Activated naive CD8-positive, alpha-beta T cell (primary cell): ENCODE measurements around the gene R3HDM1.

Experiments used
- H3K27ac Mint-ChIP-seq: one replicate; pipeline ENCODE4 v1.8.0; 2021; ENCODE audit warnings: mixed read lengths
- H3K27me3 Mint-ChIP-seq: one replicate; pipeline ENCODE4 v1.8.0; 2021; ENCODE audit warnings: mixed read lengths
- H3K36me3 Mint-ChIP-seq: one replicate; pipeline ENCODE4 v1.8.0; 2021; ENCODE audit warnings: mixed read lengths
- H3K4me1 Mint-ChIP-seq: one replicate; pipeline ENCODE4 v1.8.0; 2021; ENCODE audit warnings: low read depth, mixed read lengths
- H3K4me3 Mint-ChIP-seq: one replicate; pipeline ENCODE4 v1.8.0; 2021; ENCODE audit warnings: mild to moderate bottlenecking, mixed read lengths
- H3K9me3 Mint-ChIP-seq: one replicate; pipeline ENCODE4 v1.8.0; 2021; ENCODE audit warnings: low read depth, mixed read lengths

Gene R3HDM1

DNA sequence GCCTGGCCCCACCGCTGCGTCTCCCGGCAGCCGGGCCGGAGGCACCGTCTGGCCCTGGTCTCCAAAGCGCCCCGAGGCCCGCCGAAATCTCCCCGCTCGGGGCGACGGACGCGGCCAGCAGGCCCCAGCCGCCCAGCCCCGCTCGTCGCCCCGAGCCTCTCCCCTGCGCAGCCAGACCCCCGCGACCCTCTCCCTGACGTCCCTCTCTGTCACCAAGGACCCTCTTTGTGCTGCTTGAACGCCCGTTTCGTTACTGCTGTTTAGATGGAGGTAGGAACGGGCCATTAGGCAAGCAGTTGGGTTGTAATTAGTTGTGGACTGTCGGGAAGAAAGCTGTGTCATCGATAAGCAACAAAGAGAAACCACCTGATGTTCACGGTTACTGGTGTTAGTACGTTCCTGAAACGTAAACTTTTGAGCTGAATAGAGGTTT lies 211.1 kb downstream of the R3HDM1 start:
- Mint-ChIP-seq H3K4me3 (peak overlapping the region; percentile 95), H3K36me3 (peaks cover 6% of the 10 kb centered on the region), H3K9me3 (peaks cover 4% of the 10 kb centered on the region), H3K4me1 (peaks cover 40% of the 10 kb centered on the region), H3K27me3 (no peaks in the 10 kb centered on the region), H3K27ac (peak overlapping the region; percentile 98)

DNA sequence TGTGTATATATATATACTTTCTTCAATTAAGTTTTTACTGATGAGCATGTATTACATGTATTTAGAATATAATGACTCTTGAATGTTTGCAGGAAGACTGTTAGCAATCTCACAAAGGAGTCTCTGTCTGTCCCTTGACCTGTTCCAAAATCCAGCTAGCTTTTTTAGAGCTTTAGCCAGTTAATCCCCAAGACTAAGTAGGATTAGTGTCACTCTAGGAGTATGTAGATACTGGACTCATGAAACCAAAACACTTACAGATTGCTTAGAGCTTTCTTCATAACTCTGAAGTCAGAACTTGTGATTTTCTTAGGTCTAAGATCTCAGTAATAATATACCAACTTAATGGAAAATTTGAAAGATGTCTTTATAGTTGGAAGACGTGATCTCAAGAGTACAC lies 212.6 kb downstream of the R3HDM1 start:
- peaks cover 8% of the 10 kb centered on the region for H3K36me3 Mint-ChIP-seq
- H3K9me3 Mint-ChIP-seq = peaks cover 4% of the 10 kb centered on the region
- peak overlapping the region; percentile 83 for H3K27ac Mint-ChIP-seq
- peaks cover 46% of the 10 kb centered on the region for H3K4me1 Mint-ChIP-seq
- peak overlapping the region; percentile 76 for H3K4me3 Mint-ChIP-seq
- no peaks in the 10 kb centered on the region for H3K27me3 Mint-ChIP-seq

DNA sequence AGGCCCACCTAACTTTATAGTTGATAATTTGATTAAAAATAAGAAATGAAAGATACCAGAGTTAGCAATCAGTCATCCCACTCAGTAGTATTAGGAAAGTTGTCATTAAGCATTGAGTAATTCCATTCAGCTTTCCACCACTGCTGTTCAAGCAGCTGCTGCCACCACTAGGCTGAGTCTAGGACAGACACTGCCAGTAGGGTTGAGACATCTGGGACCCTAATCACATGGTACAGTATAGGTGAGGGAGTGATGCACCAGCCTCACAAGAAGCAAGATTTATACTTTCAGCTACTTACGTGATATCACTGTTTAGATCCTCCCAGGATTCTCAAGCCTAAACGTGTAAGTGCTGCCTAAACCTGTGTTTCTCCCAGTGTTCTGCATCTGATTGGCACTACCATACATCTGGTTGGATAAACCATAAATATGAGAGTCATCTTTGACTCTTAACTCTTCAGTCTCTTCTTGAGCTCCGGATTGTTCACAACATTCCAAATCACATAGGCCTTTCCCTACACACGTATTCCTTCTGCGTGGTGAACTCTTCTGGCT lies 213.6 kb downstream of the R3HDM1 start:
- H3K36me3 Mint-ChIP-seq = peaks cover 11% of the 10 kb centered on the region

DNA sequence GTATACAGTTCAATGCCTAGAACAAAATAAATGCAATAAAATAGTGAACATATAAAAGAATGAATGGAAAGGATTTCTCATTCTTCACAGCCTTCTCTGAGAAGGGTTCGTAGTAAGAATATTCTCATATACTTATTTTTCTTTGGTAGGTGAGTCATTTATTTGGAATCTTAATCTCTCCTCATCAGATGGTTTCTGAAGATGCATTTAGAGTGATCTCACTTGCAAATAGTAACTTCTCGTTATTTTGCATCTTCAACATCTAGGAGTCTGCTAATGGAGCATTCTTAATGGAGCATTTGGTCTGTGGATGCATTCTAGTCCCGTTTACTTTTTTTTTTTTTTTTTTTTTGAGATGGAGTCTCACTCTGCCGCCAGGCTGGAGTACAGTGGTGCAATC lies 214.3 kb downstream of the R3HDM1 start:
- peak overlapping the region; percentile 76 for H3K4me3 Mint-ChIP-seq
- peaks cover 4% of the 10 kb centered on the region for H3K9me3 Mint-ChIP-seq
- H3K27me3 Mint-ChIP-seq = no peaks in the 10 kb centered on the region
- peaks cover 52% of the 10 kb centered on the region for H3K4me1 Mint-ChIP-seq
- H3K27ac Mint-ChIP-seq = no peak overlapping the region
- peaks cover 11% of the 10 kb centered on the region for H3K36me3 Mint-ChIP-seq

More for the DNA sequence above, 213.6 kb downstream of the R3HDM1 start:
- peaks cover 4% of the 10 kb centered on the region for H3K9me3 Mint-ChIP-seq
- peak overlapping the region; percentile 76 for H3K4me3 Mint-ChIP-seq
- peak overlapping the region; percentile 83 for H3K27ac Mint-ChIP-seq
- H3K27me3 Mint-ChIP-seq = no peaks in the 10 kb centered on the region
- H3K4me1 Mint-ChIP-seq = peaks cover 51% of the 10 kb centered on the region

DNA sequence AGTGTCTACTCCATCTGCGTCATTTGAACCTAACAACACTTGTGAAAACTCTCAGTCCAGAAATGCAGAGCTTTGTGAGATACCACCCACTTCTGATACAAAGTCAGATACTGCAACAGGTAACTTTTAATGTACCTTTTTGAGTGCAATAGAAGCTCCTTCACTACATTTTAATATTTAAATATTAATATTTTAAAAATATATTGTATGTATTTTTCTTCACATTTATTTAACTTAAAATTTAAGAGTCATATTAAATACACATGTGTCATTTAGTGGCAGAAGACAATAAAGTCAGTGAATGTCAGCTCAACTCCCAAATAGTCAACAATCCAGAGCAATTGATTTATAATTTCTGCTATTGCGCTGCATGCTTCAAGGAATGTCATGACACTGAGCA lies 224.3 kb downstream of the R3HDM1 start:
- H3K4me1 Mint-ChIP-seq = peaks cover 2% of the 10 kb centered on the region
- no peak overlapping the region for H3K27ac Mint-ChIP-seq
- peaks cover 24% of the 10 kb centered on the region for H3K36me3 Mint-ChIP-seq
- no peaks in the 10 kb centered on the region for H3K27me3 Mint-ChIP-seq
- no peak overlapping the region for H3K4me3 Mint-ChIP-seq
- H3K9me3 Mint-ChIP-seq = peaks cover 6% of the 10 kb centered on the region

DNA sequence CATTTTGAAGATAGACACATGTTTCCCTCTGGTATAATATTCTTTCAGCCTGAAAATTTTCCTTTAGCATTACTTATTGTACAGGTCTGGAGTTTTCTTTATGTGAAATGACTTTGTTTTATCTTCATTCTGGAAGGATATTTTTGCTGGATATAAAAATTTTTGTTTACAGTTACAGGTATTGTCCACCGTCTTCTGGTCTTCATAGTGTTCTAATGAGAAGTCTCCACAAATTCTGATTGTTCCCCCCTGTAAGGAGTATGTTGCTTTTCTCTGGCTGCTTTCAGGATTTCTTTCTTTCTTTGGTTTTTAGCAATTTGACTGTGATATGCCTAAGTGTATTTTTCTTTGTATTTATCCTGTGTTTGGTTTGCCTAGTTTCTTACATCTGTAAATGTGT lies 225.4 kb downstream of the R3HDM1 start:
- peaks cover 2% of the 10 kb centered on the region for H3K4me1 Mint-ChIP-seq
- peaks cover 6% of the 10 kb centered on the region for H3K9me3 Mint-ChIP-seq
- H3K36me3 Mint-ChIP-seq = peaks cover 24% of the 10 kb centered on the region
- no peaks in the 10 kb centered on the region for H3K27me3 Mint-ChIP-seq
- H3K27ac Mint-ChIP-seq = no peak overlapping the region
- no peak overlapping the region for H3K4me3 Mint-ChIP-seq

DNA sequence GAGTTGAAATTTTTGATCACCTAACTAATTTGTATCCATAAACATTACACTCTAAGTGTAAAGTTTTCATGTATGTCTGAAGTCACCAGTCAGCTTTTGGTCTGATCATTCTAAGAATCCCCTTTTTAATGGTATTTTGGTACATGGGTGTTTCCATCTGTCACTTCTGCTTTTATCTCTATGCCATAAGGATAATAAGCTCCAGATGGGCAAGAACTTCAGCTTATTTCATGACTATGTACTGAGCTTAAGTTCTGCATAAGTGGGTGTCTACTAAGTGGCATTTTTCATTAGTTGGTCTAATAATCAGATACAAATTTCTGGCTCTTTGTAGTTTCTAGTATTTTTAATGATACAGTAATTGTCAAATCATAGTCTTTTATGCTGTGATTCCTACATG lies 230.7 kb downstream of the R3HDM1 start:
- H3K27ac Mint-ChIP-seq = no peak overlapping the region
- H3K4me1 Mint-ChIP-seq = peaks cover 7% of the 10 kb centered on the region
- no peaks in the 10 kb centered on the region for H3K9me3 Mint-ChIP-seq
- H3K4me3 Mint-ChIP-seq = no peak overlapping the region
- peaks cover 10% of the 10 kb centered on the region for H3K36me3 Mint-ChIP-seq
- H3K27me3 Mint-ChIP-seq = no peaks in the 10 kb centered on the region

DNA sequence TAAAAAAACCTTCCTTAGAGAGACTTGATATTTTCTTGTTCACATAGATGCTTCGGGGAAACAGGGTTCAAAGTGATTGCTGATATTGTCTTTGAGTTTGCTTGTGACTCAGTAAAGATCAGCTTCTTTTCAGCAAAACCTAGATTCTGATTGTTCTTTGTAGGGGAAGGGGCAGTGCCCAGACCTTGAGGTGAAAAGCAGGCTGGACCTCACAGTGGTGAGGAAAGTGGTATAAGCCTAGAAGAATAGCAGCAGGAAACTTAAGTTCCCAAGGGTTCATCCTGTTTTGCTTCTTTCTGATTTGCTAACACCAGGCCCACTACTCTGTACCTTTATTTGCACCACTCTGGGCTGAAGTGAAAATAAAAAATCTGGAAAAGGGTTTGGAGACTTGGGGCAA lies 231.2 kb downstream of the R3HDM1 start:
- no peaks in the 10 kb centered on the region for H3K27me3 Mint-ChIP-seq
- H3K27ac Mint-ChIP-seq = peak overlapping the region; percentile 41
- no peak overlapping the region for H3K4me3 Mint-ChIP-seq
- peaks cover 9% of the 10 kb centered on the region for H3K4me1 Mint-ChIP-seq
- H3K36me3 Mint-ChIP-seq = peaks cover 11% of the 10 kb centered on the region
- H3K9me3 Mint-ChIP-seq = no peaks in the 10 kb centered on the region

DNA sequence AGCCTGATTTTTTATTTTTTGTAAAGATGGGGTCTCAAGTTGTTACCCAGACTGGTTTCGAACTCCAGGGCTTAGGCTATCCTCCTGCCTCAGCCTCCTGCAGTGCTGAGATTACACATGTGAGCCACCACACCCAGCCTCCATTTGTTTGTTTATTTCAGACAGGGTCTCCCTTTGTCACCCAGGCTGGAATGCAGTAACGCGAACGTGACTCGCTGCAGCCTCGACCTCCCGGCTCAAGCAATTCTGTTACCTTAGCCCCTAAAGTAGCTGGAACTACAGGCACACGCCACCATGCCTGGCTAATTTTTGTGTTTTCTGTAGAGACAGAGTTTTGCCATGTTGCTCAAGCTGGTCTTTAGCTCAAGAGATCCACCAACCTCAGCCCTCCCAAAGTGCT lies 237.6 kb downstream of the R3HDM1 start:
- H3K27ac Mint-ChIP-seq = no peak overlapping the region
- peaks cover 20% of the 10 kb centered on the region for H3K36me3 Mint-ChIP-seq
- H3K4me3 Mint-ChIP-seq = no peak overlapping the region
- H3K9me3 Mint-ChIP-seq = no peaks in the 10 kb centered on the region
- peaks cover 11% of the 10 kb centered on the region for H3K4me1 Mint-ChIP-seq
- H3K27me3 Mint-ChIP-seq = no peaks in the 10 kb centered on the region

DNA sequence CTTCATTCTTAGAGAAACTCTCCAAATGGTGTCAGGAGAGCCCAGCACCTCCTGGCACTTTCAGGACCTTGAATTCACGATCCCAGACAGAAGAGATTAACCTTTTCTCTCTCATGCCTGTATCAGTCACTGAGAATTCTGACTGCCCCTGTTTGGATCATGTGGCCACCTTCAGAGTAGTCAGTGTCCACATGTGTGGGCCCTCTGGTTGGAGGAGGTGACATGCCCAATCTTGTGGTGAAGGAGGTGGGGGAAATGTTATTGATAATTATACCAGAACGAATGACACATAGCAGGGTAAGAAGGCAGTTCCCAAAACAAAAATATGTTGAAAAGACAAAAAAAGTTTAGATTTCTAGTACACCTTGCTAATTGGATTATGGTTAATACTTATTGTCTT lies 242.0 kb downstream of the R3HDM1 start:
- H3K4me3 Mint-ChIP-seq = no peak overlapping the region
- peaks cover 16% of the 10 kb centered on the region for H3K36me3 Mint-ChIP-seq
- no peaks in the 10 kb centered on the region for H3K27me3 Mint-ChIP-seq
- H3K4me1 Mint-ChIP-seq = peaks cover 6% of the 10 kb centered on the region
- peak overlapping the region; percentile 54 for H3K27ac Mint-ChIP-seq
- no peaks in the 10 kb centered on the region for H3K9me3 Mint-ChIP-seq

DNA sequence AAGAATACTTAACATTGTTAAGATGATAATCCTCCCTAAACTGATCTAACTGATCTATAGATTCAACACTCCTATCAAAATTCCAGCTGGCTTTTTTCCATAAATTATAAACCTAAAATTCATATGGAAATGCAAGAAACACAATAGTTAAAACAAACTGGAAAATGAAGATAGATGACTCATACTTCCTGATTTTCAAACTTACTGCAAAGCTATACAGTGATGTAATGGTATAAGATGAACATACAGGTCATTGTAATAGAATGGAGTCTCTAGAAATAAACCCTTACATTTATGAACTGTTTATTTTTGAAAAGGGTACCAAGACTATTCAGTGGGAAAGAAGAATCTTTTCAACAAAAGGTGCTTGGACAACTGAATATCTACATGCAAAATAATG lies 242.6 kb downstream of the R3HDM1 start:
- H3K36me3 Mint-ChIP-seq = peaks cover 17% of the 10 kb centered on the region
- no peaks in the 10 kb centered on the region for H3K27me3 Mint-ChIP-seq
- H3K4me3 Mint-ChIP-seq = no peak overlapping the region
- peaks cover 6% of the 10 kb centered on the region for H3K4me1 Mint-ChIP-seq
- no peaks in the 10 kb centered on the region for H3K9me3 Mint-ChIP-seq
- H3K27ac Mint-ChIP-seq = no peak overlapping the region
